Fibroblast of skin of abdomen (primary cell): ENCODE results near the gene TANGO6.

Experiments
- DNase-seq: peaks from one replicate; pipeline ENCODE4 v3.0.0-alpha.2; 2013

Gene TANGO6

GRCh38 chr16:69064124-69064763 is 220.9 kb downstream of the TANGO6 start:
- DNase-seq: no peak

GRCh38 chr16:69064764-69065313 is 221.5 kb downstream of the TANGO6 start:
- no peak for DNase-seq

- no peak for DNase-seq
Observed at GRCh38 chr16:69069504-69069903, 226.2 kb downstream of the TANGO6 start.

GRCh38 chr16:69071036-69071435 is 227.7 kb downstream of the TANGO6 start:
- no peak for DNase-seq

- DNase-seq: no peak
Observed at GRCh38 chr16:69072640-69072974, 229.3 kb downstream of the TANGO6 start.

GRCh38 chr16:69073181-69073702 is 229.9 kb downstream of the TANGO6 start:
- peak; percentile 74 for DNase-seq

- peak; percentile 21 for DNase-seq
Observed at GRCh38 chr16:69077251-69077650, 233.9 kb downstream of the TANGO6 start.

GRCh38 chr16:69078073-69078472 is 234.7 kb downstream of the TANGO6 start:
- no peak for DNase-seq

GRCh38 chr16:69079697-69080096 is 236.4 kb downstream of the TANGO6 start:
- no peak for DNase-seq

- no peak for DNase-seq
Observed at GRCh38 chr16:69083306-69083941, 240.1 kb downstream of the TANGO6 start.

- peak; percentile 60 for DNase-seq
Observed at GRCh38 chr16:69084289-69084688, 241.0 kb downstream of the TANGO6 start.

- DNase-seq: no peak
Observed at GRCh38 chr16:69085032-69085695, 241.8 kb downstream of the TANGO6 start.

- DNase-seq: no peak
Observed at GRCh38 chr16:69087161-69087581, 243.8 kb downstream of the TANGO6 start.

GRCh38 chr16:69088684-69089083 is 245.4 kb downstream of the TANGO6 start:
- no peak for DNase-seq

- DNase-seq: peak; percentile 36
Observed at GRCh38 chr16:69089091-69089910, 246.0 kb downstream of the TANGO6 start.

- DNase-seq: no peak
Observed at GRCh38 chr16:69093974-69094373, 250.6 kb downstream of the TANGO6 start.

GRCh38 chr16:69094501-69094900 is 251.2 kb downstream of the TANGO6 start:
- DNase-seq: no peak

- no peak for DNase-seq
Observed at GRCh38 chr16:69095193-69095592, 251.9 kb downstream of the TANGO6 start.

GRCh38 chr16:69100071-69100691 is 256.9 kb downstream of the TANGO6 start:
- no peak for DNase-seq

- DNase-seq: peak; percentile 60
Observed at GRCh38 chr16:69105501-69106361, 262.4 kb downstream of the TANGO6 start, which contains the start of gene HAS3. TSS of gene HAS3 (plus strand) at chr16:69105653. CDS start at chr16:69109396, 3,743 bp downstream.
